Measurements from ENCODE around the gene CTPS1. TPM values are rescaled to one million over a fixed set of nuclear protein-coding genes. Genes with fewer than 3 reads are reported as not detected.
A peak's percentile ranks its signal among the peaks of the same experiment; 100 is the strongest.

Gene CTPS1
- total RNA-seq, 4 donors from 2014 or later, result 29.8 to 46.3 (median 35.8) TPM

- Histone ChIP-seq H3K27me3 (no peaks in the 10 kb centered on the region), H3K4me1 (peaks cover 0 to 65% (median 15%) of the 10 kb centered on the region in 4 donors), H3K27ac (peak overlapping the region in 2 of 4 donors; percentile 76 to 94), H3K4me3 (peak overlapping the region in 1 of 4 donors; percentile 12), H3K9me3 (no peaks in the 10 kb centered on the region), H3K36me3 (peaks cover 0 to 29% (median 0%) of the 10 kb centered on the region in 3 donors)
- WGBS, 2 donors, result 45 to 48% methylated on average over 14 of the region's 14 CpGs
- DNase-seq (ENCODE audit: low spot score in 2 of 2), result peak in 1 of 2 donors; percentile 10
- TF ChIP-seq EP300 (IDR thresholded peaks at IDR 0.05) (no peak), CTCF (IDR thresholded peaks at IDR 0.05) (no peak), POLR2A (IDR thresholded peaks at IDR 0.05) (no peak)
These were observed 2.4 kb downstream of the CTPS1 start for GRCh38 chr1:40981691-40982448.

GRCh38 chr1:40982721-40983120, 3.2 kb downstream of the CTPS1 start:
- H3K4me1 ChIP-seq, result peaks cover 0 to 65% (median 15%) of the 10 kb centered on the region in 4 donors
- 33 to 36% methylated on average over 1 of the region's 1 CpG for WGBS, 2 donors

GRCh38 chr1:40983286-40983685, 3.8 kb downstream of the CTPS1 start:
- H3K4me3 ChIP-seq, result no peak overlapping the region
- peak overlapping the region in 2 of 4 donors; percentile 71 to 94 for H3K27ac ChIP-seq
- H3K36me3 ChIP-seq, result peaks cover 0 to 41% (median 0%) of the 10 kb centered on the region in 3 donors
- H3K27me3 ChIP-seq, result no peaks in the 10 kb centered on the region
- no peak for TF ChIP-seq CTCF (IDR thresholded peaks at IDR 0.05)
- peak in 1 of 2 donors; percentile 63 for TF ChIP-seq EP300 (IDR thresholded peaks at IDR 0.05)
- TF ChIP-seq POLR2A (IDR thresholded peaks at IDR 0.05), result no peak
- DNase-seq (ENCODE audit: low spot score in 2 of 2), result no peak
- no peaks in the 10 kb centered on the region for H3K9me3 ChIP-seq
- 63 to 74% methylated on average over 1 of the region's 1 CpG for WGBS, 2 donors
- H3K4me1 ChIP-seq, result peaks cover 0 to 65% (median 15%) of the 10 kb centered on the region in 4 donors

More at GRCh38 chr1:40982721-40983120, 3.2 kb downstream of the CTPS1 start:
- H3K27me3 ChIP-seq, result no peaks in the 10 kb centered on the region
- peak overlapping the region in 2 of 4 donors; percentile 76 to 94 for H3K27ac ChIP-seq
- H3K36me3 ChIP-seq, result peaks cover 0 to 37% (median 0%) of the 10 kb centered on the region in 3 donors
- H3K9me3 ChIP-seq, result no peaks in the 10 kb centered on the region
- no peak overlapping the region for H3K4me3 ChIP-seq
- no peak for DNase-seq (ENCODE audit: low spot score in 2 of 2)
- TF ChIP-seq POLR2A (IDR thresholded peaks at IDR 0.05), result no peak
- no peak for TF ChIP-seq CTCF (IDR thresholded peaks at IDR 0.05)
- TF ChIP-seq EP300 (IDR thresholded peaks at IDR 0.05), result no peak

GRCh38 chr1:40984066-40984465, 4.6 kb downstream of the CTPS1 start:
- H3K4me1 ChIP-seq, result peaks cover 0 to 63% (median 15%) of the 10 kb centered on the region in 4 donors
- H3K36me3 ChIP-seq, result peaks cover 0 to 49% (median 0%) of the 10 kb centered on the region in 3 donors
- TF ChIP-seq EP300 (IDR thresholded peaks at IDR 0.05) (no peak), POLR2A (IDR thresholded peaks at IDR 0.05) (no peak), CTCF (IDR thresholded peaks at IDR 0.05) (no peak)
- H3K9me3 ChIP-seq, result no peaks in the 10 kb centered on the region
- 73 to 85% methylated on average over 2 of the region's 2 CpGs for WGBS, 2 donors
- H3K4me3 ChIP-seq, result no peak overlapping the region
- DNase-seq (ENCODE audit: low spot score in 2 of 2), result no peak
- no peaks in the 10 kb centered on the region for H3K27me3 ChIP-seq
- no peak overlapping the region for H3K27ac ChIP-seq

- no peak for DNase-seq (ENCODE audit: low spot score in 2 of 2)
- WGBS, 2 donors, result 94% methylated on average over 4 of the region's 4 CpGs
- H3K27ac ChIP-seq, result peak overlapping the region in 1 of 4 donors; percentile 36
- H3K36me3 ChIP-seq, result peaks cover 0 to 53% (median 0%) of the 10 kb centered on the region in 3 donors
- H3K27me3 ChIP-seq, result no peaks in the 10 kb centered on the region
- no peaks in the 10 kb centered on the region for H3K9me3 ChIP-seq
- TF ChIP-seq EP300 (IDR thresholded peaks at IDR 0.05), result no peak
- peaks cover 0 to 59% (median 15%) of the 10 kb centered on the region in 4 donors for H3K4me1 ChIP-seq
- H3K4me3 ChIP-seq, result no peak overlapping the region
These were observed 5.0 kb downstream of the CTPS1 start for GRCh38 chr1:40984531-40984930.
